CD14-positive monocyte (primary cell): ENCODE measurements around the gene UBE2U. TPM values are rescaled to one million over a fixed set of nuclear protein-coding genes. Genes with fewer than 3 reads are reported as not detected.
A peak's percentile ranks its signal among the peaks of the same experiment; 100 is the strongest.

ENCODE experiments used
- DNase-seq, 3 donors: peaks; one replicate each; pipeline ENCODE4 v3.0.0-alpha.2; 2011 to 2022
- H2AFZ ChIP-seq: 2 replicates; pipeline ENCODE4 v1.6.0; 2012; ENCODE audit warnings: mild to moderate bottlenecking, low read depth, low read length, inconsistent platforms; ENCODE audit not compliant: insufficient read depth, poor library complexity, severe bottlenecking
- H3K27ac ChIP-seq, 2 donors: 1 replicate in 1 of 2; 2 replicates in 1 of 2; pipeline ENCODE4 v1.5.1; 2012 to 2013; ENCODE audit warnings: low read length in 2 of 2, control low read depth in 1 of 2, inconsistent platforms in 1 of 2, low read depth in 1 of 2, mild to moderate bottlenecking in 1 of 2
- H3K27me3 ChIP-seq, 2 donors: one replicate each; pipeline versions ENCODE4 v1.6.0 to v1.6.1; 2011 to 2013; ENCODE audit warnings: low read length in 2 of 2; ENCODE audit not compliant: control insufficient read depth in 2 of 2, insufficient read depth in 2 of 2
- H3K36me3 ChIP-seq, 2 donors: replicated peaks in 1 of 2; 1 replicate in 1 of 2; 2 replicates in 1 of 2; pipeline versions ENCODE4 v1.5.1 to v1.6.1; 2012 to 2013; ENCODE audit warnings: low read length in 2 of 2, control low read depth in 1 of 2, inconsistent platforms in 1 of 2, mild to moderate bottlenecking in 1 of 2; ENCODE audit not compliant: insufficient read depth in 2 of 2, control insufficient read depth in 1 of 2
- H3K4me1 ChIP-seq, 2 donors: 1 replicate in 1 of 2; 2 replicates in 1 of 2; pipeline versions ENCODE4 v1.5.1 to v1.6.1; 2012 to 2013; ENCODE audit warnings: low read length in 2 of 2, control low read depth in 1 of 2, inconsistent platforms in 1 of 2, mild to moderate bottlenecking in 1 of 2, moderate library complexity in 1 of 2; ENCODE audit not compliant: insufficient read depth in 2 of 2, control insufficient read depth in 1 of 2
- H3K4me2 ChIP-seq: replicated peaks from 2 replicates; pipeline ENCODE3; 2012; ENCODE audit warnings: low read length, moderate library complexity, mild to moderate bottlenecking; ENCODE audit not compliant: poor library complexity, severe bottlenecking; ENCODE audit errors: extremely low read depth
- H3K4me3 ChIP-seq, 3 experiments: fragments of 200-600 bp in 1 of 3; sonication (generic) in 1 of 3; replicated peaks in 1 of 3; 1 replicate in 2 of 3; 2 replicates in 1 of 3; pipeline ENCODE4 v1.5.1; 2011 to 2013; ENCODE audit warnings: low read length in 3 of 3, mild to moderate bottlenecking in 3 of 3, control low read depth in 2 of 3, low read depth in 2 of 3, inconsistent platforms in 1 of 3, moderate library complexity in 1 of 3
- H3K79me2 ChIP-seq: 2 replicates; pipeline ENCODE4 v1.6.0; 2012; ENCODE audit warnings: mild to moderate bottlenecking, control low read depth, inconsistent platforms, low read length, moderate library complexity; ENCODE audit not compliant: insufficient read depth
- H3K9ac ChIP-seq: 2 replicates; pipeline ENCODE4 v1.6.0; 2017; ENCODE audit warnings: low read length, mild to moderate bottlenecking; ENCODE audit not compliant: insufficient read depth, poor library complexity, severe bottlenecking
- H3K9me3 ChIP-seq, 2 donors: replicated peaks in 1 of 2; 1 replicate in 1 of 2; 2 replicates in 1 of 2; pipeline versions ENCODE4 v1.5.1 to v1.6.1; 2012 to 2013; ENCODE audit warnings: low read length in 2 of 2, control low read depth in 1 of 2; ENCODE audit not compliant: control insufficient read depth in 1 of 2, insufficient read depth in 1 of 2
- H4K20me1 ChIP-seq: 2 replicates; pipeline ENCODE4 v1.6.0; 2012; ENCODE audit warnings: mild to moderate bottlenecking, low read length, control low read depth, moderate library complexity; ENCODE audit not compliant: insufficient read depth
- H3K27ac Mint-ChIP-seq, 7 donors: one replicate each; pipeline ENCODE4 v1.8.0; 2020; ENCODE audit warnings: mild to moderate bottlenecking in 7 of 7, mixed read lengths in 7 of 7, moderate library complexity in 6 of 7, inconsistent platforms in 2 of 7
- H3K27me3 Mint-ChIP-seq, 3 donors: one replicate each; pipeline ENCODE4 v1.8.0; 2021 to 2022; ENCODE audit warnings: low read depth in 3 of 3, mild to moderate bottlenecking in 3 of 3, mixed read lengths in 3 of 3, moderate library complexity in 3 of 3, inconsistent platforms in 1 of 3
- H3K36me3 Mint-ChIP-seq, 2 donors: one replicate each; pipeline ENCODE4 v1.8.0; 2020; ENCODE audit warnings: mixed read lengths in 2 of 2, inconsistent platforms in 1 of 2, mild to moderate bottlenecking in 1 of 2
- H3K4me1 Mint-ChIP-seq: one replicate; pipeline ENCODE4 v1.8.0; 2020; ENCODE audit warnings: mild to moderate bottlenecking, mixed read lengths
- H3K4me3 Mint-ChIP-seq, 2 donors: one replicate each; pipeline ENCODE4 v1.8.0; 2020; ENCODE audit warnings: mild to moderate bottlenecking in 2 of 2, mixed read lengths in 2 of 2, moderate library complexity in 1 of 2
- H3K9me3 Mint-ChIP-seq, 7 donors: one replicate each; pipeline ENCODE4 v1.8.0; 2020 to 2022; ENCODE audit warnings: mixed read lengths in 7 of 7, mild to moderate bottlenecking in 6 of 7, moderate library complexity in 6 of 7, inconsistent platforms in 2 of 7
- WGBS: methylation state at CpG from one replicate; pipeline ENCODE4 v1.1.5; 2013; ENCODE audit warnings: missing lambda C conversion rate; ENCODE audit not compliant: insufficient coverage; 5-methylcytosine and 5-hydroxymethylcytosine counted together
- intact Hi-C, 2 donors: fragments of 100-400 bp; cut with micrococcal nuclease; formaldehyde crosslinking; loops; one replicate each; pipeline versions ENCODE4 v1.15.0 to v1.15.1; 2023
- polyA plus RNA-seq, 3 donors: library from polyadenylated mRNA; depleted of rRNA in 1 of 3; unstranded in 2 of 3; stranded (reverse) in 1 of 3; fragments of 300-500 nt in 2 of 3; fragments of >200 nt in 1 of 3; fragmentation: Illumina TruSeq in 2 of 3; gene quantifications; 1 replicate in 2 of 3; 2 replicates in 1 of 3; pipeline ENCODE4 v1.2.3, GENCODE V29; 2012 to 2021
- TF ChIP-seq, protein P1 (sequence below): fragments of 200-600 bp; IDR thresholded peaks from one replicate; pipeline ENCODE4 v1.8.0; 2022; ENCODE audit warnings: antibody characterized with exemption, mild to moderate bottlenecking

The UBE2U gene
- polyA plus RNA-seq, 3 donors = not detected

DNA sequence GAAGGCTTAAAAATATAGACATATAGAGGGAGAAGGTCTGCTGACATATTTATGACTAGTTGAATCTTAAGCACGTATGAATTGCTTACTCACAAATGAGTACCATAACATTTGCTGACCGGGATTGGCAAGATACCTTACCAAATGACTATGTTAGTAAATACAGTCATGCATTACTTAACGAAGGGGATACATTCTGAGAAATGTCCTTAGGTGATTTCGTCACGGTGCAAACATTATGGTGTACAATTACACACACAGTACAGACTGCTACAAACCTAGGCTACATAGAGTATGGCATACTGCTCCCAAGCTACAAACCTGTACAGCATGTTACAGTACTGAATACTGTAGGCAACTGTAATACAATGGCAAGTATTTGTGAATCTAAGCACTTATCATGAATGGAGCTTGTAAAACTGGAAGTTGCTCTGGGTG, 19.4 kb upstream of the UBE2U start:
- H3K9ac ChIP-seq = no peak overlapping the region
- WGBS = no CpG with 5 or more reads among the region's 5 CpGs
- TF ChIP-seq, protein P1, sequence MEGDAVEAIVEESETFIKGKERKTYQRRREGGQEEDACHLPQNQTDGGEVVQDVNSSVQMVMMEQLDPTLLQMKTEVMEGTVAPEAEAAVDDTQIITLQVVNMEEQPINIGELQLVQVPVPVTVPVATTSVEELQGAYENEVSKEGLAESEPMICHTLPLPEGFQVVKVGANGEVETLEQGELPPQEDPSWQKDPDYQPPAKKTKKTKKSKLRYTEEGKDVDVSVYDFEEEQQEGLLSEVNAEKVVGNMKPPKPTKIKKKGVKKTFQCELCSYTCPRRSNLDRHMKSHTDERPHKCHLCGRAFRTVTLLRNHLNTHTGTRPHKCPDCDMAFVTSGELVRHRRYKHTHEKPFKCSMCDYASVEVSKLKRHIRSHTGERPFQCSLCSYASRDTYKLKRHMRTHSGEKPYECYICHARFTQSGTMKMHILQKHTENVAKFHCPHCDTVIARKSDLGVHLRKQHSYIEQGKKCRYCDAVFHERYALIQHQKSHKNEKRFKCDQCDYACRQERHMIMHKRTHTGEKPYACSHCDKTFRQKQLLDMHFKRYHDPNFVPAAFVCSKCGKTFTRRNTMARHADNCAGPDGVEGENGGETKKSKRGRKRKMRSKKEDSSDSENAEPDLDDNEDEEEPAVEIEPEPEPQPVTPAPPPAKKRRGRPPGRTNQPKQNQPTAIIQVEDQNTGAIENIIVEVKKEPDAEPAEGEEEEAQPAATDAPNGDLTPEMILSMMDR = no peak
- no peaks in the 10 kb centered on the region for H4K20me1 ChIP-seq
- no peak overlapping the region for H3K4me3 ChIP-seq
- no peaks in the 10 kb centered on the region for H3K79me2 ChIP-seq
- no peak for DNase-seq
- Mint-ChIP-seq H3K4me3 (no peak overlapping the region), H3K4me1 (no peaks in the 10 kb centered on the region), H3K36me3 (no peaks in the 10 kb centered on the region), H3K27me3 (peaks cover 0 to 4% (median 2%) of the 10 kb centered on the region in 3 donors), H3K9me3 (peaks cover 0 to 3% (median 0%) of the 10 kb centered on the region in 7 donors), H3K27ac (peak overlapping the region in 1 of 7 donors; percentile 46)
- H3K4me1 ChIP-seq = no peaks in the 10 kb centered on the region
- no peaks in the 10 kb centered on the region for H3K9me3 ChIP-seq
- H2AFZ ChIP-seq = no peak overlapping the region
- no peak overlapping the region for H3K27ac ChIP-seq
- no peaks in the 10 kb centered on the region for H3K27me3 ChIP-seq
- H3K4me2 ChIP-seq = no peak overlapping the region
- H3K36me3 ChIP-seq = no peaks in the 10 kb centered on the region
- intact Hi-C loops = no loop called here

DNA sequence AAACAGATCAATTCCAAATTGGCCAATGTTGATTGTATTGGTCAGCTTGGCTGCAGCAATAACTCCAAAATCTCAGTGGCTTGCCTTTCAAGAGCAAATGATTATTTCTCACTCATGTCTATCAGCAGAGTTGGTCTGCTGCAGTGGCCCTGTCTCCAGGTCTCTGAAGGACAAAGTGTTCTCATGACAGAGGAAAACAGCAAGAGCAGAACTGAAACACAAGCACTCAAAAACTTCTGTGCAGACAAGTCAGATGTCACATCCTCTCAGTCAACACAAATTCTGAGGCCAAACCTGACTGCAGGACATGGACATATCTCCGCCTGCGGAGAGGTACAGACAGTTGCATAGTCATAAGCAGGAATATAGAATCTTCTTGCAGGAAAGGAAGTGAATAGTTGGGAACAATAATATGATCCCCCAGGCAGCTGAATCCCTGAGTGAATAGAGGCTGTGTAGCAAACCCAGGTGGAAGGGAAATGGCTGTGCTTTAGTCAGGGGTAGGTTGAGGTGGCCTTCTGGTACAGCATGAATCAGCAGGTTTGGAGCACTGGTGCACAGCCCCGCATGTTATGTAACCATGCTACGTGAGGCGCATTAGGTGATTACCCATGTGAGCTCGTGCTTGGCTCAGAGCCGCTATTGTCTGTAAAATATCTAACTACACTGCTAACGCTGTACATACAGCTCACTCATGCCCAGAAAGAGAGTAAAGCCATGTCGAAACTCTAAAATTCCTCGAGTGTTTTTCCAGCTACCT, 17.1 kb upstream of the UBE2U start:
- H3K27ac ChIP-seq = no peak overlapping the region
- peaks cover 0 to 4% (median 2%) of the 10 kb centered on the region in 3 donors for H3K27me3 Mint-ChIP-seq
- intact Hi-C loops = no loop called here
- H3K9me3 Mint-ChIP-seq = peaks cover 0 to 3% (median 0%) of the 10 kb centered on the region in 7 donors
- no peaks in the 10 kb centered on the region for H3K4me1 Mint-ChIP-seq
- H3K4me3 ChIP-seq = no peak overlapping the region
- H3K79me2 ChIP-seq = no peaks in the 10 kb centered on the region
- no peaks in the 10 kb centered on the region for H3K36me3 Mint-ChIP-seq
- no peaks in the 10 kb centered on the region for H3K27me3 ChIP-seq
- TF ChIP-seq, protein P1 = no peak
- no peaks in the 10 kb centered on the region for H3K4me1 ChIP-seq
- no peaks in the 10 kb centered on the region for H4K20me1 ChIP-seq
- DNase-seq = no peak
- no peak overlapping the region for H2AFZ ChIP-seq
- 80% methylated on average over 8 of the region's 10 CpGs for WGBS
- H3K4me2 ChIP-seq = no peak overlapping the region
- H3K9ac ChIP-seq = no peak overlapping the region
- no peak overlapping the region for H3K27ac Mint-ChIP-seq
- no peaks in the 10 kb centered on the region for H3K9me3 ChIP-seq
- no peaks in the 10 kb centered on the region for H3K36me3 ChIP-seq
- no peak overlapping the region for H3K4me3 Mint-ChIP-seq
